Astrocyte of the spinal cord (primary cell): ENCODE data around the gene NTRK2.

ENCODE experiments used
- DNase-seq: peaks from one replicate; pipeline ENCODE4 v3.0.0; 2011; ENCODE audit warnings: low read depth, low spot score
- H3K4me3 ChIP-seq: 2 replicates; pipeline ENCODE4 v1.5.1; 2011; ENCODE audit warnings: low read depth, mild to moderate bottlenecking, low read length, moderate library complexity
- in situ Hi-C: cut with HindIII; loops from 2 replicates; pipeline ENCODE4 v1.10.0; 2017; ENCODE audit warnings: low sequenced_read_pairs
- TF ChIP-seq, protein P1 (sequence below): IDR thresholded peaks from 2 replicates; pipeline ENCODE4 v1.5.1; 2012; ENCODE audit warnings: low read depth, mild to moderate bottlenecking, low read length, inconsistent platforms

NTRK2 gene

DNA sequence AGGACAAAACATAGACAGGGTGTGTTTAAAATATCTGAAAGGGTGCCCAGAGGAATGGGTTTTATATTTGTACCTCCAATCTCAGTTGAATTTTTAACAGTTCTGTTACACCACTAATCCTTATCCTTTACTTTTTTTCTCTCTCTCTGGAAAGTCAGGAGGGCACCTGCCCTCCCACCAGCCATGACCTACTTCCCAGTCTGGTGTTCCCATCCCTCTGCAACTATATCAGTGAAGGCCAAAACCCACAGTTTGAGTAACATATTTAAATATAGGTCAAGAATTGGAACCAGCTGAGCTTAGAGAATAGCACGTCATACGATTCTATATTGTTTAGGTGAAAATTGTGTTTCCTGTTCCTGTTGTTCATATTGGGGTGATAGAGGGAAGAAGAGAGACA is 229.8 kb downstream of the NTRK2 start:
- TF ChIP-seq, protein P1, sequence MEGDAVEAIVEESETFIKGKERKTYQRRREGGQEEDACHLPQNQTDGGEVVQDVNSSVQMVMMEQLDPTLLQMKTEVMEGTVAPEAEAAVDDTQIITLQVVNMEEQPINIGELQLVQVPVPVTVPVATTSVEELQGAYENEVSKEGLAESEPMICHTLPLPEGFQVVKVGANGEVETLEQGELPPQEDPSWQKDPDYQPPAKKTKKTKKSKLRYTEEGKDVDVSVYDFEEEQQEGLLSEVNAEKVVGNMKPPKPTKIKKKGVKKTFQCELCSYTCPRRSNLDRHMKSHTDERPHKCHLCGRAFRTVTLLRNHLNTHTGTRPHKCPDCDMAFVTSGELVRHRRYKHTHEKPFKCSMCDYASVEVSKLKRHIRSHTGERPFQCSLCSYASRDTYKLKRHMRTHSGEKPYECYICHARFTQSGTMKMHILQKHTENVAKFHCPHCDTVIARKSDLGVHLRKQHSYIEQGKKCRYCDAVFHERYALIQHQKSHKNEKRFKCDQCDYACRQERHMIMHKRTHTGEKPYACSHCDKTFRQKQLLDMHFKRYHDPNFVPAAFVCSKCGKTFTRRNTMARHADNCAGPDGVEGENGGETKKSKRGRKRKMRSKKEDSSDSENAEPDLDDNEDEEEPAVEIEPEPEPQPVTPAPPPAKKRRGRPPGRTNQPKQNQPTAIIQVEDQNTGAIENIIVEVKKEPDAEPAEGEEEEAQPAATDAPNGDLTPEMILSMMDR: no peak
- H3K4me3 ChIP-seq: no peak overlapping the region
- no peak for DNase-seq
- in situ Hi-C loops: no loop called here

GRCh38 chr9:84900421-84900820 is 230.9 kb downstream of the NTRK2 start:
- no peak overlapping the region for H3K4me3 ChIP-seq
- TF ChIP-seq, protein P1: no peak
- no peak for DNase-seq
- in situ Hi-C loops: no loop called here

DNA sequence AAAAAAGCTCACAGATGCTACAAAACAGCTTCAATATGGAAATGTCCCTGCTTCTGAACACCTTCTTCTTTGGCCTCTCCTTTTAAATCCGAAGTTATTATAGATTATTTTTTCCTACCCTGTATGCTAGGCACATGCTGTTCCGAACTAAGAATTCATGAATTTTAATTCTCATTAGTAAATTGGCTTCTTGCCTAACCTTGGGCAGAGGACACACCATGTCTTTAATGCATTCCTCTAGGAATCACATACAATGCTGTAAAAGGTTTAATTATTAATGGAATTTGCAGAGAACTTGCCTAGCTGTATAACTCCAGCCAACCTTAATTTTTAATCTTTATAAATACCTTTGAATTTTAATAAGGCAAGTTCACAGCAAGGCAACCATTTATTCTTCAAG is 234.4 kb downstream of the NTRK2 start:
- TF ChIP-seq, protein P1: no peak
- no peak for DNase-seq
- in situ Hi-C loops: no loop called here
- H3K4me3 ChIP-seq: no peak overlapping the region

DNA sequence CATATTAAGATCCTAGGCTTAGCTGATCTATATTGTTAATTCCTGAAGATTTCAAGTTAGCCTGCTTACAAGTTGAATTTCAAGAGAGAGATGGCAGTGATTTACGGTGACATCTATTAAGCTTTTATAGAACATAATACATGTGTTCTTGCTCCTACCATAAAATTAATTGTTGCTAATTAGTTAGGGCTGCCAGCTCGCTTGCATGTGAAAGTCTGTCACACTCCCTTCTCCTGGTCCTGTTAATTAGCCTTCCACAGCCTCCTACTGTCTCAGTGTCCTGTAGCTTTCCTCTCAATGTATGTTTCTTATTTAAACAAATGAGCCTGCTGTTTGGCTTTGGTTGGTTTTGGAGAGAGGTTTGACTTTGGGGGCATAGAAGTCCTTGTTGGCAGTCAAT is 247.2 kb downstream of the NTRK2 start:
- DNase-seq: no peak
- TF ChIP-seq, protein P1: no peak
- in situ Hi-C loops: no loop called here
- no peak overlapping the region for H3K4me3 ChIP-seq

- in situ Hi-C loops: no loop called here
- TF ChIP-seq, protein P1: no peak
- no peak for DNase-seq
- no peak overlapping the region for H3K4me3 ChIP-seq
Measured at GRCh38 chr9:84917366-84918070, 248.0 kb downstream of the NTRK2 start.

DNA sequence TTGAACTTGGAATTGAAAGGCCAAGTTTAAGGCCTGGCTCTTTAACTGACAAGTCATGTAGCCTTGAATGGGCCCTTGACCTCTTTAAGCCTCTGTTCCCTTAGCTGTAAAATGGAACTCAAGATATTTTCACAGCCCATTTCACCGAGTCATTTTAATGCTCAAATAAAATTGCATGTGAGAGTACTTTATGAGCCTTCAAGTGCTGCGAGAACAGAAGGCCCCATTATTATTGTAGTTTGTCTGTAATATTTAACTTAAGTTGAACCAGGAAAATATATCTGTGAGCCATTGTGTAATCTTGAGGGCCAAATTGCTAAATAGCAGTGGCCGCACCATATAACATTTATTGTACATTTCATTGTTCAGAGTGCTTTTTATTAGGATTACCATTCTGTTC is 249.9 kb downstream of the NTRK2 start:
- in situ Hi-C loops: no loop called here
- no peak for DNase-seq
- no peak overlapping the region for H3K4me3 ChIP-seq
- TF ChIP-seq, protein P1: no peak
